Glomerular visceral epithelial cell (primary cell): Measurements from ENCODE around the gene B4GALT2.
A peak's percentile ranks its signal among the peaks of the same experiment; 100 is the strongest.

Source experiments
- DNase-seq: peaks from one replicate; pipeline ENCODE4 v3.0.0-alpha.2; 2016; ENCODE audit errors: extremely low spot score

B4GALT2 gene

GRCh38 chr1:44029911-44030604, 51.0 kb downstream of the B4GALT2 start:
- DNase-seq: peak; percentile 81

GRCh38 chr1:44030605-44031251, 51.7 kb downstream of the B4GALT2 start:
- peak; percentile 48 for DNase-seq

- no peak for DNase-seq
Measured at GRCh38 chr1:44031252-44032169, 52.5 kb downstream of the B4GALT2 start, which contains the start of gene SLC6A9. TSS of gene SLC6A9 (minus strand) at chr1:44031462. CDS start at chr1:44024277, 7,185 bp downstream.

GRCh38 chr1:44032170-44032790, 53.3 kb downstream of the B4GALT2 start:
- no peak for DNase-seq

- no peak for DNase-seq
Measured at GRCh38 chr1:44033041-44033575, 54.1 kb downstream of the B4GALT2 start.

- no peak for DNase-seq
Measured at GRCh38 chr1:44033756-44034155, 54.7 kb downstream of the B4GALT2 start.

- DNase-seq: no peak
Measured at GRCh38 chr1:44034423-44034822, 55.4 kb downstream of the B4GALT2 start.

- no peak for DNase-seq
Measured at GRCh38 chr1:44034976-44035716, 56.1 kb downstream of the B4GALT2 start.

- no peak for DNase-seq
Measured at GRCh38 chr1:44035726-44036408, 56.9 kb downstream of the B4GALT2 start.

GRCh38 chr1:44036409-44037139, 57.6 kb downstream of the B4GALT2 start:
- peak; percentile 69 for DNase-seq

GRCh38 chr1:44037154-44037553, 58.1 kb downstream of the B4GALT2 start:
- no peak for DNase-seq

- no peak for DNase-seq
Measured at GRCh38 chr1:44038876-44039657, 60.1 kb downstream of the B4GALT2 start.

- no peak for DNase-seq
Measured at GRCh38 chr1:44040418-44040817, 61.4 kb downstream of the B4GALT2 start.
